ENCODE measurements around the gene CRYBG2. TPM values are rescaled to one million over a fixed set of nuclear protein-coding genes. Genes with fewer than 3 reads are reported as not detected.
A peak's percentile ranks its signal among the peaks of the same experiment; 100 is the strongest.
"Not testable (repeated sequence)": the region's sequence is repeated elsewhere in the genome, so short reads cannot be mapped to it uniquely, and the experiment has no call there.

The CRYBG2 gene
- polyA plus RNA-seq, 4 donors: 0.44 to 1.1 (median 0.79) TPM

GRCh38 chr1:26350701-26351589 lies 3.0 kb downstream of the CRYBG2 start:
- DNase-seq (ENCODE audit: low read depth in 4 of 4, low spot score in 2 of 4): no peak

DNA sequence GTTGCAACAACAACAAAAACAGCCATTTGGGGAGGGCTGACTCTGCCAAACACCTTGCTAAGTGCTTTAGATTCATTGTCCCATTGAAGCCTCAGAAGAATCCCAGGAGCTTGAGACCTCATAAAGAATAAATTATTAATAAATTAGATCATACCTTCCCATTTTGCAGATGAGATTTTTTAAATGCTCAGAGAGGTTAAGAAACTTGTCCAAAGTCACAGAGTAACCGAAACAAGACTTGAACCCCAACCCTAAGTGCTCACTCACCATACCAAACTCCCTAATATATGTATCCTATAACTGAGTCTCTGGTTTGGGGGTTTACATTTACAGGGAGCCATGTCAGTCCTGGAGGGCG lies 3.6 kb downstream of the CRYBG2 start:
- DNase-seq (ENCODE audit: low read depth in 4 of 4, low spot score in 2 of 4): no peak

DNA sequence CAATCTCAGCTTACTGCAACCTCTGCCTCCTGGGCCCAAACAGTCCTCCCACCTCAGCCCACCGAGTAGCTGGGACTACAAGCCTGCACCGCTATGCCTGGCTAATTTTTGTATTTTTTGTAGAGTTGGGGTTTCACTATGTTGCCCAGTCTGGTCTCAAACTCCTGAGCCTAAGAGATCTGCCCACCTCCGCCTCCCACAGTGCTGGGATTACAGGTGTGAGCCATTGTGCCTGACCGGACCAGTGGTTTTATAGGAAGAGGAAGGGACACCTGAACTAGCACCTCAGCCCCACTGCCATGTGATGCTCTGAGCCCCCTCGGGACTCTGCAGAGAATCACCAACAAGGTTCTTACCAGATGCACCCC lies 4.1 kb downstream of the CRYBG2 start:
- no peak for DNase-seq (ENCODE audit: low read depth in 4 of 4, low spot score in 2 of 4)

- DNase-seq (ENCODE audit: low read depth in 4 of 4, low spot score in 2 of 4): no peak
These were observed 4.6 kb downstream of the CRYBG2 start for GRCh38 chr1:26349188-26349876.

DNA sequence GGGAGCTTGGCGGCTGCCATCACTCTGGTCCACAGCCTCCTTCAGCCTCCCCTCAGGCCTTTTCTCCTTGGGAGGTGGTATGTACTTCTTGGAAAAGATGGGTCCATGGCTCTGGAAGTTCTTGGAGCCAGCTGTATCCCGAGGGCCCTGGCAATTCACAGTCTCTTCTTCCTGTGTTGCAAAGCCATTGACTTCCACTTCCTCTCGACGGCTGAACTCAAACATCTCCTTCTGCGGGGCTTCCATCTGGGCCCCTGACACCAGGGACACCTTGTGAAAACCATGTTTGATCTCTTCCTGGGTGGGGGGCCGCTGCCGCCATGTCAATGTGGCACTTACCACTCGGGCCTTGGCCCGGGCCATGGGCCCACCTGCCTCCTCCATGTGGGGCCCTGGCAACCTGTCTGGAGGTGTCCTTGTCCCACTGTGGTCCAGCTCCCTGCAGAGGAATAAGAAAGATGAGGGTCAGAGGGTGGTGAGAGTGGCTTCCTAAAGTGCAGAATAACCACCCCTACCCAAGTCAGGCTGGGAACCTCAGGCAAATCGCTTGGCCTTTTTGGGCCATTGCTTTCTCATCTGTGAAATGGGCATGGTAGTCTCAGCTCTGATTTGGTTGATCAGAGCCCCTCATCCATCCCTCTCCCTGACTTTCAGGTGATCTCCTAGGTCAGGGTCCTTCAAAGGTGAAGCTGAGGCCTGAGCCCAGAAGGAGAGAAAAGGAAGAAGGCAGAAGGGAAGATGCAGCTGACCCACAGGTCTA lies 7.5 kb downstream of the CRYBG2 start:
- no peak for DNase-seq (ENCODE audit: low read depth in 4 of 4, low spot score in 2 of 4)

GRCh38 chr1:26345718-26346117 lies 8.2 kb downstream of the CRYBG2 start:
- DNase-seq (ENCODE audit: low read depth in 4 of 4, low spot score in 2 of 4): no peak

- no peak for DNase-seq (ENCODE audit: low read depth in 4 of 4, low spot score in 2 of 4)
These were observed 9.6 kb downstream of the CRYBG2 start for GRCh38 chr1:26344147-26344920.

GRCh38 chr1:26340047-26340481 lies 13.9 kb downstream of the CRYBG2 start:
- DNase-seq (ENCODE audit: low read depth in 4 of 4, low spot score in 2 of 4): no peak

DNA sequence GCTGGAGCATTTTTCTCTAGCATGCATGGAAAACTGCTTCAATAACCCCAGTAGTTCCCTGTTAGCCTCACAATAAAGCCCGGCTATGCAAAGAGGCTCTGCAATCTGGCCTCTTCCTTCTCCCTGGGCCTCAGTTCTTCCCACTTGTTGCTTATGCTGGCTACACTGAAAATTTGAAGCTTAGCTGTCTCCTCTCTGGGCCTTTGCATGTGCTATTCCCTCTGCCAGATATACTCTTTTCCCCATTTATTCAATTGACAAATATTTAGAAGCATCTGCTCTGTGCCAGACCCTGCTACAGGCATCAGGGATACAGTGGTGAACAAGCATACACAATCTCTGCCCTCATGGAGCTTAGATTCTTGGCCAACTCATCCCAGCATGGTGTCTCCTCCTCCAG lies 15.3 kb downstream of the CRYBG2 start:
- no peak for DNase-seq (ENCODE audit: low read depth in 4 of 4, low spot score in 2 of 4)

GRCh38 chr1:26337625-26338024 lies 16.3 kb downstream of the CRYBG2 start:
- no peak for DNase-seq (ENCODE audit: low read depth in 4 of 4, low spot score in 2 of 4)

DNA sequence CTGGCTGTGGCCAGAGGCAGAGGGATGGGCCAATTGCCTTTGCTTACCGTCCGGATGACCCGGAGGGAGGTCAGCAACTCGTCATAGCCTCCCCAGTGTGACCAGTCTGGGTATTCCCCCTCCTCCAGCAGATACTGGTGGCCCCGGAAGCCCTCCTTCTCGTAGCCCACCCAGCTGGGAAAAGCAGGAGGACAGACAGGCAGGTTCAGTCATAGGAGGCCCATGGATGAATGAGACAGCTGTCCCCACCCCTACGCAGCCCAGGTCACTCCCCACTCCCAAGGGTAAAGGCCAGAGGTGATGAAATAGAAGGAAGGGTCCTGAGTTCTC lies 16.8 kb downstream of the CRYBG2 start:
- DNase-seq (ENCODE audit: low read depth in 4 of 4, low spot score in 2 of 4): no peak

GRCh38 chr1:26336477-26337205 lies 17.3 kb downstream of the CRYBG2 start:
- DNase-seq (ENCODE audit: low read depth in 4 of 4, low spot score in 2 of 4): peak in 2 of 4 donors; percentile 53 to 56

- DNase-seq (ENCODE audit: low read depth in 4 of 4, low spot score in 2 of 4): no peak
These were observed 18.0 kb downstream of the CRYBG2 start for GRCh38 chr1:26335774-26336476.

- DNase-seq (ENCODE audit: low read depth in 4 of 4, low spot score in 2 of 4): not testable (repeated sequence)
These were observed 20.6 kb downstream of the CRYBG2 start for GRCh38 chr1:26333312-26333711.

- no peak for DNase-seq (ENCODE audit: low read depth in 4 of 4, low spot score in 2 of 4)
These were observed 23.7 kb downstream of the CRYBG2 start for GRCh38 chr1:26330276-26330675.

DNA sequence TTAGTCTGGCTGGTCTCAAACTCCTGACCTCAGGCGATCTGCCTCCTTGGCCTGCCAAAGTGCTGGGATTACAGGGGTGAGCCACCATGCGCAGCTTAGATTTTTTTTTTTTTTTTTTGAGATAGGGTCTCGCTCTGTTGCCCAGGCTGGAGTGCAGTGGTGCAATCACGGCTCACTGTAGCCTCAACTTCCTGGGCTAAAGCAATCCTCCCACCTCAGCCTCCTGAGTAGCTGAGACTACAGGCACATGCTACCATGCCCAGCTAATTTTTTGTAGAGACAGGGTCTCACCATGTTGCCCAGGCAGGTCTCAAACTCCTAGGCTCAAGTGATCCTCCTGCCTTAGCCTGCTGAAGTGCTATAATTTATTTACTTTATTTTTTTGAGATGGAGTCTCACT lies 24.6 kb downstream of the CRYBG2 start:
- not testable (repeated sequence) for DNase-seq (ENCODE audit: low read depth in 4 of 4, low spot score in 2 of 4)

DNA sequence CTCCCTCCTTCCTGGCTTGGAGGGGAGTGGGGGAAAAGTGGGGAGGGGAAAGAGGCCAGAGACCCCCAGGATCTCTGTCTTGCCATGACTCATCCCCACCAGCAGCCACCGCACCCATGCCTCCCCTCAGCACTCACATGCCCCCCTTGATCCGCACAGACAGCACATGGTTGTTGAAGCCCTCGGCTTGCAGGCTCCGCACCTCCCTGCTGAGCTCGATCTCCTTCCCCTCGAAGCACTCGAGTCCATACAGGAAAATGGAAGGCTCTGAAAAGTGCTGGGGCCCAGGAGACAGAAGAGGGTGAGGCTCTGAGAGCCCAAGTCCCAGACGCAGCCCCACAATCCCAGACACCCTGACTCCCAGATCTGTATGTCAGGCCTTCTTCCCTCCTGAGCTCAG lies 25.3 kb downstream of the CRYBG2 start:
- DNase-seq (ENCODE audit: low read depth in 4 of 4, low spot score in 2 of 4): no peak

- no peak for DNase-seq (ENCODE audit: low read depth in 4 of 4, low spot score in 2 of 4)
These were observed 26.0 kb downstream of the CRYBG2 start for GRCh38 chr1:26327956-26328362.

- DNase-seq (ENCODE audit: low read depth in 4 of 4, low spot score in 2 of 4): no peak
These were observed 29.4 kb downstream of the CRYBG2 start for GRCh38 chr1:26324550-26324949.

All from left renal cortex interstitium (tissue), 4 donors.